IMR-90 (cell line): ENCODE data around the gene DOK6. TPM values are rescaled to one million over a fixed set of nuclear protein-coding genes. Genes with fewer than 3 reads are reported as not detected.

Experiments
- ATAC-seq: fragments of 200-7000 bp; cut with Tn5 transposase; 2 replicates; pipeline ENCODE4 v1.9.1; 2020; ENCODE audit warnings: low read depth, mild to moderate bottlenecking, moderate library complexity
- BruUV-seq: library from RNA; stranded (reverse); fragments of 400-500 nt; replicated peaks from 2 replicates; lab custom pipeline; 2021; lab: Mats Ljungman, UMichigan
- CTCF ChIA-PET: fragments of 300-600 bp; formaldehyde crosslinking; extraction: SDS; loops from one replicate; lab custom pipeline; 2021; ENCODE audit warnings: antibody characterized with exemption; lab: Yijun Ruan, JAX
- POLR2A ChIA-PET: fragments of 300-600 bp; sonication (Branson Sonifier 250); formaldehyde crosslinking; loops from one replicate; lab custom pipeline; 2022; ENCODE audit warnings: antibody characterized with exemption; ENCODE audit not compliant: unreplicated experiment; lab: Charles Lee
- DNase-seq: peaks from one replicate; pipeline ENCODE4 v3.0.0; 2013
- H2AFZ ChIP-seq: replicated peaks from 2 replicates; pipeline ENCODE3; 2013; ENCODE audit warnings: low read length, mild to moderate bottlenecking; ENCODE audit not compliant: poor library complexity
- H2AK5ac ChIP-seq: 2 replicates; pipeline ENCODE4 v1.6.1; 2013; ENCODE audit warnings: low read depth, low read length, inconsistent platforms
- H2AK9ac ChIP-seq: replicated peaks from 2 replicates; pipeline ENCODE3; 2013; ENCODE audit warnings: mild to moderate bottlenecking, low read depth, low read length, moderate library complexity; ENCODE audit not compliant: poor library complexity
- H2BK120ac ChIP-seq: 2 replicates; pipeline ENCODE4 v1.6.1; 2013; ENCODE audit warnings: low read depth, low read length, inconsistent platforms
- H2BK15ac ChIP-seq: 3 replicates; pipeline ENCODE4 v1.6.1; 2013; ENCODE audit warnings: low read depth, low read length, inconsistent platforms
- H2BK20ac ChIP-seq: 2 replicates; pipeline ENCODE4 v1.6.1; 2013; ENCODE audit warnings: low read depth, mild to moderate bottlenecking, inconsistent platforms, low read length, moderate library complexity
- H2BK5ac ChIP-seq: 2 replicates; pipeline ENCODE4 v1.6.1; 2013; ENCODE audit warnings: mild to moderate bottlenecking, low read depth, low read length, inconsistent platforms; ENCODE audit not compliant: poor library complexity, severe bottlenecking
- H3K14ac ChIP-seq: replicated peaks from 2 replicates; pipeline ENCODE4 v1.6.1; 2013; ENCODE audit warnings: low read depth, low read length, inconsistent platforms
- H3K18ac ChIP-seq: 2 replicates; pipeline ENCODE4 v1.6.1; 2013; ENCODE audit warnings: low read depth, low read length, control low read depth
- H3K23ac ChIP-seq: 2 replicates; pipeline ENCODE4 v1.6.1; 2013; ENCODE audit warnings: low read depth, low read length, inconsistent platforms
- H3K27ac ChIP-seq: 2 replicates; pipeline ENCODE4 v1.5.1; 2013; ENCODE audit warnings: mild to moderate bottlenecking, control low read depth, low read length; ENCODE audit not compliant: insufficient read depth
- H3K27me3 ChIP-seq: 2 replicates; pipeline ENCODE4 v1.6.1; 2013; ENCODE audit warnings: low read length; ENCODE audit not compliant: control insufficient read depth, insufficient read depth
- H3K36me3 ChIP-seq: 2 replicates; pipeline ENCODE4 v1.6.1; 2013; ENCODE audit warnings: low read length, mixed read lengths; ENCODE audit not compliant: control insufficient read depth, insufficient read depth
- H3K4ac ChIP-seq: 2 replicates; pipeline ENCODE4 v1.6.1; 2013; ENCODE audit warnings: low read depth, low read length, inconsistent platforms
- H3K4me1 ChIP-seq: 2 replicates; pipeline ENCODE4 v1.6.1; 2013; ENCODE audit warnings: low read length, mixed read lengths; ENCODE audit not compliant: control insufficient read depth, insufficient read depth
- H3K4me2 ChIP-seq: 2 replicates; pipeline ENCODE4 v1.6.1; 2013; ENCODE audit warnings: low read depth, mild to moderate bottlenecking, control low read depth, low read length, moderate library complexity
- H3K4me3 ChIP-seq: 2 replicates; pipeline ENCODE4 v1.5.1; 2013; ENCODE audit warnings: low read depth, mild to moderate bottlenecking, control low read depth, low read length, moderate library complexity; ENCODE audit not compliant: insufficient read depth
- H3K56ac ChIP-seq: 2 replicates; pipeline ENCODE4 v1.6.1; 2013; ENCODE audit warnings: low read length, inconsistent platforms; ENCODE audit not compliant: insufficient read depth; ENCODE audit errors: extremely low read depth
- H3K79me1 ChIP-seq, 2 experiments: 2 replicates each; pipeline ENCODE4 v1.6.1; 2013; ENCODE audit warnings: low read length in 2 of 2, inconsistent platforms in 1 of 2, low read depth in 1 of 2
- H3K9ac ChIP-seq: 2 replicates; pipeline ENCODE4 v1.6.1; 2013; ENCODE audit warnings: low read depth, low read length, control low read depth
- H3K9me1 ChIP-seq: 2 replicates; pipeline ENCODE4 v1.6.1; 2013; ENCODE audit warnings: low read length, inconsistent platforms; ENCODE audit not compliant: insufficient read depth
- H3K9me3 ChIP-seq: 2 replicates; pipeline ENCODE4 v1.6.1; 2013; ENCODE audit warnings: low read length; ENCODE audit not compliant: control insufficient read depth, insufficient read depth
- H4K20me1 ChIP-seq: 2 replicates; pipeline ENCODE4 v1.6.1; 2013; ENCODE audit warnings: low read length, inconsistent platforms; ENCODE audit not compliant: insufficient read depth
- H4K5ac ChIP-seq: 2 replicates; pipeline ENCODE4 v1.6.1; 2013; ENCODE audit warnings: mild to moderate bottlenecking, low read depth, low read length, control low read depth
- H4K8ac ChIP-seq, 2 experiments: 2 replicates each; pipeline ENCODE4 v1.6.1; 2013; ENCODE audit warnings: low read depth in 2 of 2, low read length in 2 of 2, control low read depth in 1 of 2, inconsistent platforms in 1 of 2
- H4K91ac ChIP-seq: 2 replicates; pipeline ENCODE4 v1.6.1; 2013; ENCODE audit warnings: low read depth, low read length, inconsistent platforms; ENCODE audit not compliant: insufficient read depth
- CHD1 ChIP-seq: IDR thresholded peaks from 2 replicates; pipeline ENCODE4 v1.6.1; 2012; ENCODE audit warnings: low read depth, low read length, improper control_type of control experiment
- FOS ChIP-seq: fragments of 150-350 bp; IDR thresholded peaks from 2 replicates; pipeline ENCODE4 v1.6.1; 2016; ENCODE audit warnings: low read depth, low read length
- MAFK ChIP-seq: IDR thresholded peaks from 2 replicates; pipeline ENCODE4 v1.6.1; 2012; ENCODE audit warnings: low read depth, low read length, improper control_type of control experiment
- MXI1 ChIP-seq: IDR thresholded peaks from 2 replicates; pipeline ENCODE4 v1.6.1; 2012; ENCODE audit warnings: low read depth, mild to moderate bottlenecking, low read length, moderate library complexity, borderline replicate concordance
- NFE2L2 ChIP-seq: fragments of 150-350 bp; IDR thresholded peaks from 2 replicates; pipeline ENCODE4 v1.6.1; 2016; ENCODE audit warnings: low read depth, mild to moderate bottlenecking, low read length
- POLR2A ChIP-seq: IDR thresholded peaks from 2 replicates; pipeline ENCODE4 v1.6.1; 2012; ENCODE audit warnings: mild to moderate bottlenecking, low read depth, low read length
- RCOR1 ChIP-seq: IDR thresholded peaks from 2 replicates; pipeline ENCODE4 v1.6.1; 2012; ENCODE audit warnings: mild to moderate bottlenecking, low read length, improper control_type of control experiment; ENCODE audit not compliant: insufficient replicate concordance
- WGBS, 2 experiments: methylation state at CpG; one replicate each; pipeline versions ENCODE4 v1.1.5 to v1.1.7; 2013; ENCODE audit warnings: missing lambda C conversion rate in 2 of 2; ENCODE audit not compliant: insufficient read length in 1 of 2; ENCODE audit errors: extremely low coverage in 2 of 2; 5-methylcytosine and 5-hydroxymethylcytosine counted together
- dilution Hi-C: fragments of 300-500 bp; cut with HindIII; formaldehyde crosslinking; loops from one replicate; pipeline ENCODE4 v1.14.3; 2018; ENCODE audit warnings: low sequenced_read_pairs; ENCODE audit not compliant: unreplicated experiment
- in situ Hi-C: fragments of 300-500 bp; cut with MboI; formaldehyde crosslinking; loops from 3 replicates; pipeline ENCODE4 v1.14.3; 2019; ENCODE audit warnings: low sequenced_read_pairs, inconsistent platforms, mixed read lengths
- intact Hi-C: fragments of 100-400 bp; cut with micrococcal nuclease; formaldehyde crosslinking; loops from 2 replicates; pipeline ENCODE4 v1.10.0; 2022
- polyA plus RNA-seq, 3 experiments: library from polyadenylated mRNA; depleted of rRNA; stranded (reverse); fragments of >200 nt; gene quantifications; 2 replicates each; pipeline ENCODE4 v1.2.3, GENCODE V29; 2012; ENCODE audit warnings: low replicate concordance in 1 of 3
- total RNA-seq: library from RNA; depleted of rRNA; stranded (reverse); fragments of >200 nt; gene quantifications from 2 replicates; pipeline ENCODE4 v1.2.3, GENCODE V29; 2012

DOK6 gene
- total and polyA plus RNA-seq, 2 of the 4 experiments (the other 2 are of a cell fraction), result 1.9 to 2.7 TPM

DNA sequence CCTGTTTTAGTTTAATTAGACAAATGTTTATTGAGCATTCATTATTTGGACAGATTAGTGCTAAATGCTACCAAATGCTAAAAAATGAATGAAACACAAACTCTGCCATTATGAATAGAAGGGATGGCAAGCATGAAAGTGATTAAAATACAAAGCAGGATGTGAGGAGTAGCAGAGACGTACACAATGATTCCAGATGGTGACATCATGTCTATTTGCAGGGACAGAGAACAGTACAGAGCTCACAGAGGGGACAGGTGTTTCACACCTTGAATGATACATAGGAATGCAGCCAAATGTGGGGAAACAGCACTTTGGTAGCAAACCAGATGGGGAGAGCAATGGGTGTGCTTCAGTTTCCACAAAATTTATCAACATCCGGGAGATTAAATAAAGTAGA lies 470.7 kb downstream of the DOK6 start:
- in situ Hi-C loops, result no loop called here

More for the DNA sequence above, 470.7 kb downstream of the DOK6 start:
- WGBS, 2 experiments, result 100% methylated on average over 1 of the region's 2 CpGs; no CpG with 5 or more reads in 1 of the 2 experiments
- H3K56ac ChIP-seq, result no peak overlapping the region
- intact Hi-C loops, result loop anchor here (10.0 kb wide), 1 partner anchor 63 kb away; no protein-coding TSS in a partner anchor
- dilution Hi-C loops, result no loop called here
- no peaks in the 10 kb centered on the region; the same call in 1 of the 2 replicates for H3K9me1 ChIP-seq
- ChIA-PET CTCF (no interaction called here), POLR2A (no interaction called here)
- H2AFZ ChIP-seq, result no peak overlapping the region
- no peak for ATAC-seq
- no peak overlapping the region for H2BK20ac ChIP-seq
- H3K4ac ChIP-seq, result no peak overlapping the region
- H3K4me2 ChIP-seq, result no peak overlapping the region
- no peak overlapping the region for H4K5ac ChIP-seq
- no peak overlapping the region for H3K27ac ChIP-seq
- H3K36me3 ChIP-seq, result no peaks in the 10 kb centered on the region
- no peak overlapping the region for H4K91ac ChIP-seq
- TF ChIP-seq CHD1, result no peak
- no peak for TF ChIP-seq FOS
- TF ChIP-seq POLR2A, result no peak
- TF ChIP-seq NFE2L2, result no peak
- TF ChIP-seq MXI1, result no peak
- TF ChIP-seq RCOR1, result no peak
- TF ChIP-seq MAFK, result no peak
- H2AK9ac ChIP-seq, result no peak overlapping the region
- peaks cover 3% of the 10 kb centered on the region for H3K4me1 ChIP-seq
- H3K18ac ChIP-seq, result no peak overlapping the region
- H2BK120ac ChIP-seq, result no peak overlapping the region
- no peak overlapping the region for H2BK5ac ChIP-seq
- no peak for DNase-seq
- H2BK15ac ChIP-seq, result no peak overlapping the region
- H2AK5ac ChIP-seq, result no peak overlapping the region
- H3K79me1 ChIP-seq, result no peaks in the 10 kb centered on the region
- H3K4me3 ChIP-seq, result no peak overlapping the region
- H3K9ac ChIP-seq, result no peak overlapping the region
- no TSS peak for BruUV-seq
- H3K14ac ChIP-seq, result no peak overlapping the region
- H4K20me1 ChIP-seq, result no peaks in the 10 kb centered on the region
- no peak overlapping the region for H4K8ac ChIP-seq
- no peak overlapping the region for H3K23ac ChIP-seq
- no peaks in the 10 kb centered on the region for H3K9me3 ChIP-seq
- no peaks in the 10 kb centered on the region for H3K27me3 ChIP-seq
